HCT116 (cell line): ENCODE measurements around the gene NEURL3. TPM values are rescaled to one million over a fixed set of nuclear protein-coding genes. Genes with fewer than 3 reads are reported as not detected.
"Not testable (repeated sequence)": the region's sequence is repeated elsewhere in the genome, so short reads cannot be mapped to it uniquely, and the experiment has no call there.

Experiments used
- ATAC-seq: fragments of 200-7000 bp; cut with Tn5 transposase; 2 replicates; pipeline ENCODE4 v1.9.1; 2020; ENCODE audit warnings: mild to moderate bottlenecking, moderate library complexity
- BruUV-seq: library from RNA; stranded (reverse); fragments of 400-500 nt; replicated peaks from 2 replicates; lab custom pipeline; 2021; lab: Mats Ljungman, UMichigan
- CTCF ChIA-PET: fragments of 300-600 bp; sonication (Branson Sonifier 250); formaldehyde crosslinking; loops from one replicate; lab custom pipeline; 2021; ENCODE audit warnings: antibody characterized with exemption; lab: Charles Lee
- POLR2A ChIA-PET: fragments of 300-600, 350-600 bp; sonication (Branson Sonifier 250); formaldehyde crosslinking; loops from one replicate; lab custom pipeline; 2021; ENCODE audit warnings: antibody characterized with exemption; lab: Charles Lee
- RAD21 ChIA-PET, 2 experiments: fragments of 300-600 bp; sonication (Branson Sonifier 250); formaldehyde crosslinking; loops; one replicate each; lab custom pipeline; 2023; ENCODE audit warnings: low total read pairs in 2 of 2; ENCODE audit not compliant: uncharacterized antibody in 2 of 2, unreplicated experiment in 2 of 2, low non-redundant PET in 1 of 2; lab: Charles Lee
- DNase-seq: peaks from one replicate; pipeline ENCODE4 v3.0.0-alpha.2; 2010; ENCODE audit warnings: low read depth, low spot score
- H2AFZ ChIP-seq: fragments of 200-600 bp; shearing (Covaris generic), sonication (generic); 2 replicates; pipeline ENCODE4 v1.6.1; 2017; ENCODE audit warnings: low read depth, mixed run types, mixed read lengths, antibody characterized with exemption, low read length; ENCODE audit not compliant: poor library complexity, severe bottlenecking
- H3K27ac ChIP-seq: 2 replicates; pipeline ENCODE4 v1.5.1; 2012; ENCODE audit warnings: low read depth, low read length
- H3K27me3 ChIP-seq: fragments of 200-600 bp; sonication (generic); 2 replicates; pipeline ENCODE4 v1.6.1; 2016; ENCODE audit warnings: mixed run types, low read length, mixed read lengths; ENCODE audit not compliant: insufficient read depth
- H3K36me3 ChIP-seq, 2 experiments: fragments of 200-500 bp in 1 of 2; fragments of 200-600 bp in 1 of 2; sonication (Bioruptor generic) in 1 of 2; sonication (generic) in 1 of 2; 2 replicates each; pipeline versions ENCODE4 v1.5.1 to v1.6.1; 2014 to 2016; ENCODE audit warnings: low read length in 2 of 2, inconsistent platforms in 1 of 2, mixed read lengths in 1 of 2, mixed run types in 1 of 2; ENCODE audit not compliant: insufficient read depth in 2 of 2, control insufficient read depth in 1 of 2
- H3K4me1 ChIP-seq, 2 experiments: fragments of 200-600 bp in 1 of 2; sonication (generic) in 1 of 2; 2 replicates each; pipeline versions ENCODE4 v1.5.1 to v1.6.1; 2012 to 2017; ENCODE audit warnings: low read length in 2 of 2, inconsistent platforms in 1 of 2, mild to moderate bottlenecking in 1 of 2, mixed read lengths in 1 of 2, mixed run types in 1 of 2, moderate library complexity in 1 of 2; ENCODE audit not compliant: insufficient read depth in 2 of 2, control insufficient read depth in 1 of 2
- H3K4me2 ChIP-seq: fragments of 200-600 bp; sonication (generic); 2 replicates; pipeline ENCODE4 v1.6.1; 2017; ENCODE audit warnings: mixed run types, low read length, mixed read lengths
- H3K4me3 ChIP-seq, 2 experiments: fragments of 200-600 bp in 1 of 2; sonication (generic) in 1 of 2; replicated peaks in 1 of 2; 2 replicates each; pipeline ENCODE4 v1.5.1; 2011 to 2016; ENCODE audit warnings: low read length in 2 of 2, control low read depth in 1 of 2, low read depth in 1 of 2, mild to moderate bottlenecking in 1 of 2, mixed read lengths in 1 of 2, mixed run types in 1 of 2
- H3K79me2 ChIP-seq: fragments of 200-600 bp; sonication (generic); 2 replicates; pipeline ENCODE4 v1.6.1; 2017; ENCODE audit warnings: mild to moderate bottlenecking, mixed run types, low read length, moderate library complexity, mixed read lengths; ENCODE audit not compliant: insufficient read depth
- H3K9ac ChIP-seq: fragments of 200-600 bp; sonication (generic); 2 replicates; pipeline ENCODE4 v1.6.1; 2016; ENCODE audit warnings: low read length, mixed read lengths
- H3K9me2 ChIP-seq: fragments of 200-600 bp; sonication (generic), shearing (Covaris generic); 2 replicates; pipeline ENCODE4 v1.6.1; 2017; ENCODE audit warnings: mixed run types, mild to moderate bottlenecking, moderate library complexity; ENCODE audit not compliant: insufficient read depth
- H3K9me3 ChIP-seq, 2 experiments: fragments of 200-500 bp in 1 of 2; fragments of 200-600 bp in 1 of 2; sonication (Bioruptor generic) in 1 of 2; sonication (generic) in 1 of 2; 2 replicates each; pipeline ENCODE4 v1.6.1; 2014 to 2017; ENCODE audit warnings: low read length in 2 of 2, mixed read lengths in 2 of 2, inconsistent platforms in 1 of 2, low read depth in 1 of 2, mild to moderate bottlenecking in 1 of 2, mixed run types in 1 of 2, moderate library complexity in 1 of 2; ENCODE audit not compliant: control insufficient read depth in 1 of 2, insufficient read depth in 1 of 2
- H4K20me1 ChIP-seq: fragments of 200-600 bp; sonication (generic), shearing (Covaris generic); 2 replicates; pipeline ENCODE4 v1.6.1; 2017; ENCODE audit warnings: mixed run types, mild to moderate bottlenecking, moderate library complexity; ENCODE audit not compliant: insufficient read depth
- CEBPB ChIP-seq: IDR thresholded peaks from 2 replicates; pipeline ENCODE4 v1.6.1; 2012; ENCODE audit warnings: low read depth
- EGR1 ChIP-seq: IDR thresholded peaks from 2 replicates; pipeline ENCODE4 v1.6.1; 2012; ENCODE audit warnings: low read depth
- FOSL1 ChIP-seq: IDR thresholded peaks from 2 replicates; pipeline ENCODE4 v1.6.1; 2012; ENCODE audit warnings: low read depth
- JUND ChIP-seq: IDR thresholded peaks from 2 replicates; pipeline ENCODE4 v1.6.1; 2012
- intact Hi-C: fragments of 100-400 bp; cut with micrococcal nuclease; formaldehyde crosslinking; loops from 2 replicates; pipeline ENCODE4 v1.10.0; 2022
- total RNA-seq: library from RNA; stranded (reverse); gene quantifications from one replicate; pipeline ENCODE4 v1.2.1, GENCODE V29; 2021; ENCODE audit not compliant: unreplicated experiment

NEURL3 gene
- total RNA-seq, 1 experiment from 2014 or later = not detected

GRCh38 chr2:96498611-96499010, 6.5 kb downstream of the NEURL3 start:
- POLR2A ChIA-PET, H3K36me3 ChIP-seq, H3K9me2 ChIP-seq, DNase-seq, H3K9ac ChIP-seq, H3K27me3 ChIP-seq, RAD21 ChIA-PET, ATAC-seq, intact Hi-C loops, H3K9me3 ChIP-seq, H3K4me2 ChIP-seq, BruUV-seq, H4K20me1 ChIP-seq, CTCF ChIA-PET, H3K79me2 ChIP-seq, H3K4me3 ChIP-seq, H3K27ac ChIP-seq, H2AFZ ChIP-seq: not testable (repeated sequence)
- H3K4me1 ChIP-seq = peaks cover 3 to 16% of the 10 kb centered on the region in 2 experiments; a peak in 3 of 4 replicates

- Histone ChIP-seq H3K4me2 (no peak overlapping the region), H3K9me3 (no peaks in the 10 kb centered on the region), H3K79me2 (no peaks in the 10 kb centered on the region), H3K4me1 (peaks cover 8 to 22% of the 10 kb centered on the region in 2 experiments), H3K27ac (no peak overlapping the region), H3K27me3 (no peaks in the 10 kb centered on the region), H2AFZ (no peak overlapping the region), H3K9me2 (no peaks in the 10 kb centered on the region), H3K9ac (no peak overlapping the region), H3K36me3 (no peaks in the 10 kb centered on the region), H3K4me3 (no peak overlapping the region), H4K20me1 (no peaks in the 10 kb centered on the region)
- TF ChIP-seq JUND (no peak), EGR1 (no peak), FOSL1 (no peak), CEBPB (no peak)
- ChIA-PET CTCF (no interaction called here), RAD21 (no interaction called here), POLR2A (no interaction called here)
- DNase-seq (no peak), ATAC-seq (no peak)
- intact Hi-C loops = no loop called here
- no TSS peak for BruUV-seq
These were observed 7.1 kb downstream of the NEURL3 start for GRCh38 chr2:96498021-96498431.
